PC-9 (cell line): Measurements from ENCODE around the gene SOX13.

Experiments used
- CTCF ChIP-seq: fragments of 200-600 bp; sonication (generic); conservative IDR thresholded peaks from 2 replicates; pipeline ENCODE4 v1.6.1; 2017; ENCODE audit warnings: mixed run types, antibody characterized with exemption, mild to moderate bottlenecking, moderate library complexity
- EZH2 ChIP-seq: fragments of 200-600 bp; sonication (generic); IDR thresholded peaks from 2 replicates; pipeline ENCODE4 v1.8.0; 2017; ENCODE audit warnings: antibody characterized with exemption, low read depth

GRCh38 chr1:204096931-204097330, 24.0 kb downstream of the SOX13 start:
- no peak for TF ChIP-seq CTCF
- no peak for TF ChIP-seq EZH2
